ENCODE measurements around the gene SPDYE5.
"Not testable (repeated sequence)": the region's sequence is repeated elsewhere in the genome, so short reads cannot be mapped to it uniquely, and the experiment has no call there.

Gene SPDYE5, protein sequence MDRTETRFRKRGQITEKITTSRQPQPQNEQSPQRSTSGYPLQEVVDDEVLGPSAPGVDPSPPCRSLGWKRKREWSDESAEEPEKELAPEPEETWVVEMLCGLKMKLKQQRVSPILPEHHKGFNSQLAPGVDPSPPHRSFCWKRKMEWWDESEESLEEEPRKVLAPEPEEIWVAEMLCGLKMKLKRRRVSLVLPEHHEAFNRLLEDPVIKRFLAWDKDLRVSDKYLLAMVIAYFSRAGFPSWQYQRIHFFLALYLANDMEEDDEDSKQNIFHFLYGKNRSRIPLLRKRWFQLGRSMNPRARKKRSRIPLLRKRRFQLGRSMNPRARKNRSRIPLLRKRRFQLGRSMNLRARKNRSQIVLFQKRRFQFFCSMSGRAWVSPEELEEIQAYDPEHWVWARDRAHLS

DNA sequence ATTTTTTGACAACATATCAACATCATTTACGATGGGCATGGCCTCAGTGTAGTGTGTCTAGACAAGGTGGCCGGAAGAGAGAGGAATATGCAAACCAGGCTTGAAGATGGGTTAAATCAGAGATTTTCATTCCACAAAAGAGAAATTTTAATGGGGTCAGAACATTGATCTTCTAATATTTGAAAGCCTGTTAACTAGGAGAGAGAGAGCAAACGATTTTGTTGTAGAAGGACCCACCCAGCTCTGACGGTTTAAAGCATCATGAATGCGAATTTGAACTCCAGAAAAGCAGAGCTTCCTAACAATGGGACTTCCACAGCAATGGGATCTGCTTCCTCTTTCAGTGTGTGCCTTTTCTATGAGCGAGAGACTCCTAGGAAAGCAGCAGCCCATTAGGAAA is at the start of gene SPDYE5:
SPDYE5 (plus strand) TSS at position 301 of the 400 bp plus-strand sequence. CDS start 1,728 bp downstream, outside the sequence.
- DNase-seq (ENCODE audit: low read depth): not testable (repeated sequence)

DNA sequence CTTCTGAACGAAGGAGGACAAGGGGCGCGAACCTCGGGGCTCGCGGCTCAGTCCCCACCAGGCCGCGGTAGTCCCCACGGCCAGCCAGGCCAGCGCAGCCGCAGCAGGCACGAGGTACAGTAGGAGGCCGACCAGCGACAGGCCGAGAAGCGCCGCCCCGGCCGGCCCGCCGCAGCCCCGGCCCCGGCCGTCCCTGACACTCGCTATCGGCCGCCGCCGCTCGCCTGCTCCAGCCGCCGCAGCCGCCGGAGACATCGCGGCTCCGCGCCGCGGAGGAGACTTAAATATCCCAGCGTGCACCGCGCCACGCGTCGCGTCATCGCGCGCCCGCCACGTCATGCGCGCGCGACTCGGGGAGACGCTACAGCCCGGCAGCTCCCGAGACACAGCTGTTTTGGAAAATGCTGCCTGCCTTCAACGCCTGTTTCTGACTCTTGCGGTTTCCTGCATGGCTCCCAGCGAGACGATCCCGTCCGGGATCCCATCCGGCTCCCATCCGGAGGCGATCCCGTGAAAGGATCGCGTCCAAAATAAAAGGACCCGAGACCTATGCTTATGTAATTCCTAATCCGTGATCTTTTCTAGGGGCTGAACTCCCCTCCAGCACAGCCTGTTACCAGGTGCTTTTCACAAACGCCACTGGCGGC is 49.5 kb upstream of the SPDYE5 start:
- DNase-seq (ENCODE audit: low read depth): not testable (repeated sequence)

DNA sequence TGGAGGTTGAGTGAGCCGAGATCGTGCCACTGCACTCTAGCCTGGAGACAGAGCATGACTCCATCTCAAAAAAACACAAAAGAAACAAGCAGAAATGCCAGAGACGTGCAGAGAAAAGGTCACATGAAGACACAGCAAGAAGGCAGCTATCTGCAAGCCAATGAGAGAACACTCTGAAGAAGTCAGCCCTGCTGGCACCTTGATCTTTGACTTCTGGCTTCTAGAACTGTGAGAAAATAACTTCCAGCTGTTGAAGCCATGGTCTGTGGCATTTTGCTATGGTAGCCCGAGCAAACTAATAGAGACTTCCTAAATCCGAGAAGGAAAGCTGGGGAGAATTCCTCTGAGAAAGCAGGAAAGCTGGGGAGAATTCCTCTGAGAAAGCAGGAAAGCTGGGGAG is 42.2 kb upstream of the SPDYE5 start:
- DNase-seq (ENCODE audit: low read depth): not testable (repeated sequence)

DNA sequence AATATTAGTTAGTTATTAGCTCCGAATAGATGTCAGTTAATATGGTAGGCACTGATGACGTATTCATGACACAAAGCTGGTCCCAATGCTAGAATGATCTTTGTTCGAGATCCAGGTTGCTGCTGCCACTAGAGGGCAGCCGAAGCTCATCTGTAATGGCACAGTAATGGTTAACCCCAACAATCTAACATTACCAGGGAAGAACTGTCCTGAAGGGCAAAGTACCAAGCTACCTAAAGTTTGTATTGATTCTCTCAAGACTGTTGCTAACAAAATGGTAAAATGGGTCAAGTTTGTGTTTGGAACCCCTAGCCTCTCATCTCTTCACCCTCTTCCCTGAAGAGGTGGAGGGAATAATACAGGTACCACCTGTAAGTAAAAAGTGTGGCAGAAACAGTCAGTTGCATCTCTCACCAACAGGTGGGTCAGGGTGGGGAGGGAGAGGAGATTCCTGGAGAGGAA is 39.6 kb upstream of the SPDYE5 start:
- not testable (repeated sequence) for DNase-seq (ENCODE audit: low read depth)

DNA sequence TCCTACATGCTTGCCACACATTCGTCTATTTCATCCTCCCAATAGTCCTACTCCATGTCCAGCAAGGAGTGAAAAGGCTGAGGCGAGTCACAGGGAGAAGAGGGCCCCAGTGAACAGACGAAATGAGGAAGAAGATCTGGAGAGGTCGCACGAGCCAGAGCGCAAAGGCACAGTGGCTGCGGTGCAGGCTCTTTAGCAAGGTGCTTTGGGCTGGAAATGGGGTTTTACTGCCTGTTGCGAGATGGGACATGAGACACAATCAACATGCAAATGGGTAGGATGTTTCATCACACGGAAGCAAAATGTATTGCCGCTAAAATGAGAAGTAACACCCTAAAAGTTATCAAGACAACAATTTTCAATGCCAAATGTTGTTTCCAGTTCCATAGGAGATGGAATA is 35.7 kb upstream of the SPDYE5 start:
- DNase-seq (ENCODE audit: low read depth): not testable (repeated sequence)

DNA sequence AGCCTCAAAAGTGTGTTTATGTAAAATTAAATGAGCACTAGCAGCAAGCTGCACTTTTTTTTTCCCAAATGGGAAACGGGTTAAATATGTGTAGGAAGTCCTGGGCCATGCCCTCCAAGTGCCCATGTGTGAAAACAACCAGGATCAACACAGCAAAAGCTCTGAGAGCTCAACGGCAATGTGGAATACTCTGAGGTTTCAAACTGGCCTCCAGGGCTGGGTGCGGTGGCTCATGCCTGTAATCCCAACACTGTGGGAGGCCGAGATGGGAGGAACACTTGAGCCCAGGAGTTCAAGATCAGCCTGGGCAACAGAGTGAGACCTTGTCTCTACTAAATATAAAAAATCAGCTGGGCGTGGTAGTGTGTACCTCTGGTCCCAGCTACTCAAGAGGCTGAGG is 34.1 kb upstream of the SPDYE5 start:
- DNase-seq (ENCODE audit: low read depth): not testable (repeated sequence)

DNA sequence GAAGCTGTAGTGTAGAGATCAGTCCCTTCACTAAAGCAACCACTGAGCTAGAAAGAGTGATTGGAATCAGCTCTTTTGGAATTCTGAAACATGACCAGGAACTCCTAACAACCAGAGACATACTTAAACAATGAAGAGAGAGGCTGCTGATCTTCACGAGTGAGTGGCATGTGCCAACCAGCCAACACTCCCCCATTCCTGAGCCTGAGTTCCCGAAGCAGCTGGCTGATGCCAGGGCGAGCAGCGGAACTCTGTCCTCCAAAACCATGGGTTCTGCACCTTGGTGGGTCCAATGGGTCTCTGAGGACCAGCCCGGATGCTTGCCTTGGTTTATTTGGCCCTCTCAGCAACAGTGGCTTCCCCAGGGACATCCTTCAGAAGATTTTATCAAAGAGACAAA is 31.6 kb upstream of the SPDYE5 start:
- not testable (repeated sequence) for DNase-seq (ENCODE audit: low read depth)

DNA sequence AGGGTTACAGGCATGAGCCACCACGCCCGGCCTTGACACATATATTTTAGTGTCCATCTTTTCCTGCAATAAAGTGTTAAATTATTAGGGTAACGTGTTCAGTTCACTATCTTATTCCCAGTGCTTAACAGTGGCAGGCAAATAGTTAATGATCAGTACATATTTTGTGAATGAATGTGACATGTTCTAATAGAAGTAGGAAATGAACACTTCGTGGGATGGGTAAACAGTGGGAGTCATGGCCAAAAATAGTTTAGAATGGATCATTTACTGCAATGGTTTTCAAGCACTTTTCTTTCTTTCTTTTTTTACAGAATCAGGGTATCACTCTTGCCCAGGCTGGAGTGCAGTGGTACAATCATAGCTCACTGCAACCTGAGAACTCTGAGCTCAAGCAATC is 22.0 kb upstream of the SPDYE5 start:
- not testable (repeated sequence) for DNase-seq (ENCODE audit: low read depth)

DNA sequence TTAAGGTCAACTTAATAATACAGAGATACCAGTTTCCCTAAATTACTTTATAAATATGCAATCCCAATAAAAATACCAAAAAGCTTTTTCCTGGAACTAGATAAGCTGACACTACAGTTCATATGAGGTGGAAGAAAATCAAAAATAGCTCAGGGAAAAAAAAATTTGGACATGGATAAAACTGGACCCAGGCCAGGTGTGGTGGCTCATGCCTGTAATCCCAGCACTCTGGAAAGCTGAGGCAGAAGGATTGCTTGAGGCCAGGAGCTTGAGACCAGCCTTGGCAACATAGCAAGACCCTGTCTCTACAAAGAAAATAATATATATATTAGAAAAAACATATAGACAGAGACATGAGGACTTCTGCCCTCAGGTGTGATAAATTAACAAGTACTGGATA is 14.7 kb upstream of the SPDYE5 start:
- DNase-seq (ENCODE audit: low read depth): not testable (repeated sequence)

DNA sequence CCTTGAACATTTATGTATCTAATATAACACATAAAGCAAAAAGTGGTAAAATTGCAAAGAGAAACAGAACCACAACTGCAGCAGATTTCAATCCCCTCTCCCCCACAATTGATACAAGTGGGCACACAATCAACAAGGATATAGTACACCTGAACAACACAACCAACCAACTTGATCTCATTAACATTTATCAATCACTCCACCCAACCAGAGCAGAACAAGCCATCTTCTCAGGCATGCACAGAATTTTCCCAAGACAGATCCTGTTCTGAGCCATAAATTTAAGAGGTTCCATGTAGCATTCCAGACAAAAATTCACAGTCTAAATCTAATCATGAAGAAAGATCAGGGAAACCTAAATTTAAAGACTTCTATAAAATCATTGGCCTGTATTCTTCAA is 11.8 kb upstream of the SPDYE5 start:
- not testable (repeated sequence) for DNase-seq (ENCODE audit: low read depth)

DNA sequence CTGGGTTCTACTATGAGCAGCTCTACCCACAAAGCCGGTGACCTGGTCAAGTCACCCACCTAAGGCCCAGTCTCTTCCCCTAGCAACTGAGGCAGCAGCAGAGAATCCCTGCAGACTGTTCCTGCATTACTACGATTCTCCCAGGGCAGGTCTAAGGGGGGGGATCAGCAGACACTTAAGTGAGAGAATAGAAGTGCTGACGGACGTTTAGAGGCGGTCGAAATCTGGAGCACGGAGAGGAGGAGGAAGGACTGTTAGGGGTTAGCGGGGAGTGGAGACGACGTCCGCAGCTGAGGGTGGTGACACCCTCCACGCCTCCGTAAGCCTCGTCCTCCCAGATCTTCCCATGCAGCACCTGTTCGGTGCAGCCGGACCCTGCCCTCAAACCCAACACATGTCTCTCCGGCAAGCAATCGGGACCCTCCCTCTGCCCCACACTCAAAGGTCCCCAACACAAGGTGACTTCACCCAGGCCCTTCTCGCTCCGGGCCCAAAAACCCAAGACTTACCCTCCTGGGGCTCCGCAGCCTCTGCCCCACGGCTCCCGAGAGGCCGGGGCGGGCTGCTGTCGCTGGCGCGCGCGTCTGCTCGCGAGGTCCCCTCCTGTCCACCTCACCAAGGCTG is 6.7 kb upstream of the SPDYE5 start:
- DNase-seq (ENCODE audit: low read depth): not testable (repeated sequence)

DNA sequence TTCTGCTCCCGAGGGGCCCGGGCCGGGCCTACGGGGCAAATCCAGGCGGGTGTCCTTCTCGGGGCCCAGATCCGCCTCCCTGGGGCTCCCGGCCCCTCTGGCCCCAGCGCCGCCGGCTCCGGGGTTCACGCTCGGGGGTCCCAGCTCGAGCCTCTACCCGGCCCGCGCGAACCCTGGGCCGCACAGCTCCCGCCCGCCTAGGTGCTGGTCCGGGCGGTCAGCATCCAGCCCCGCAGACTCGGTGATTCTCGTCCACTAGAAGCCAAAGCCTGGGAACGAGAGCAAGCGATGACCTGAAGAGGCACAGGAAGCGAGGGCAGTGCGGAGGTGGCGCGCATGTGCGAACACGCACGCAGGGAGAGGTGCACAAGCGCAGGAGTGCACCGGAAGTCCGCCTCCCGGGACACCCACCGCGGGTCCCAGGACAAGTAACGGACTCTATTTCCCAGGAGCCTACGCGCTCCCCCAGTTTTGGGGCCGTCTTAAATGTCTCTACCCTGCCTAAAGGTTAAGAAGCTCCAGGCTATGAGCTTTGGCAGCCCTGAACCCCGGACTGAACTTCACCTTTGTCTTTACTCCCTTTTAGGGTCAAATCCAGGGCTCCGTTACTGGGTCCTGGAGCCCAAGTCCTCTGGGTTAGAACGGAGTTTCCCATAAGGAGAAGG is 6.0 kb upstream of the SPDYE5 start, which contains the start of gene POM121C:
POM121C (minus strand) TSS at position 321 of the 665 bp plus-strand sequence. CDS start 44,803 bp downstream, outside the sequence.
- DNase-seq (ENCODE audit: low read depth): peak; percentile 91

DNA sequence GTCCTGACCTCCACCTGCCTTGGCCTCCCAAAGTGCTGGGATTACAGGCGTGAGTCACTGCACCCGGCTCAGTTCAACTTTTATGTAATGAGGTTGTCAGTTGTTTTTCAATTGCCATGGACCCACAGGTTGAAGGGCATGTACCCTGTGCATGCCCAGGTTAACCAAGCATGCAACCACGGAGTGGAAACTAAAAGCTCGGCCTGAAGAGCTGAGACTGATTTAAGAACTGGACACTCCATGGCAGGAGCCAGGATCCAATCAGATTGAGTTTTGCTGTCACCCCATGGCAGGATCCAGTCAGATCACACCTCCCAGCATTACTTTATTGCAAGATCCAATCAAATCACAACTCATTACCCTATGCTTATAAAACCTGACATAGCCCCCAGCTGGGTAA is 16.9 kb downstream of the SPDYE5 start:
- DNase-seq (ENCODE audit: low read depth): not testable (repeated sequence)

DNA sequence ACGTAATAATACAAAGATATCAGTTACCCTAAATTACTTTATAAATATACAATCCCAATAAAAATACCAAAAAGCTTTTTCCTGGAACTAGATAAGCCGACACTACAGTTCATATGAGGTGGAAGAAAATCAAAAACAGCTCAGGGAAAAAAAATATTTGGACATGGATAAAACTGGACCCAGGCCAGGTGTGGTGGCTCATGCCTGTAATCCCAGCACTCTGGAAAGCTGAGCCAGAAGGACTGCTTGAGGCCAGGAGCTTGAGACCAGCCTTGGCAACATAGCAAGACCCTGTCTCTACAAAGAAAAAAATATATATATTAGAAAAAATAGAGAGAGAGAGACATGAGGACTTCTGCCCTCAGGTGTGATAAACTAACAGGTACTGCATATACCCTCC is 26.7 kb downstream of the SPDYE5 start:
- DNase-seq (ENCODE audit: low read depth): not testable (repeated sequence)

DNA sequence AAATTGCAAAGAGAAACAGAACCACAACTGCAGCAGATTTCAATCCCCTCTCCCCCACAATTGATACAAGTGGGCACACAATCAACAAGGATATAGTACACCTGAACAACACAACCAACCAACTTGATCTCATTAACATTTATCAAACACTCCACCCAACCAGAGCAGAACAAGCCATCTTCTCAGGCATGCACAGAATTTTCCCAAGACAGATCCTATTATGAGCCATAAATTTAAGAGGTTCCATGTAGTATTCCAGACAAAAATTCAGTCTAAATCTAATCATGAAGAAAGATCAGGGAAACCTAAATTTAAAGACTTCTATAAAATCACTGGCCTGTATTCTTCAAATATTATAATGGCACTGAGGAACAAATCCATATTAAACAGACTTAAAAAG is 29.6 kb downstream of the SPDYE5 start:
- not testable (repeated sequence) for DNase-seq (ENCODE audit: low read depth)

DNA sequence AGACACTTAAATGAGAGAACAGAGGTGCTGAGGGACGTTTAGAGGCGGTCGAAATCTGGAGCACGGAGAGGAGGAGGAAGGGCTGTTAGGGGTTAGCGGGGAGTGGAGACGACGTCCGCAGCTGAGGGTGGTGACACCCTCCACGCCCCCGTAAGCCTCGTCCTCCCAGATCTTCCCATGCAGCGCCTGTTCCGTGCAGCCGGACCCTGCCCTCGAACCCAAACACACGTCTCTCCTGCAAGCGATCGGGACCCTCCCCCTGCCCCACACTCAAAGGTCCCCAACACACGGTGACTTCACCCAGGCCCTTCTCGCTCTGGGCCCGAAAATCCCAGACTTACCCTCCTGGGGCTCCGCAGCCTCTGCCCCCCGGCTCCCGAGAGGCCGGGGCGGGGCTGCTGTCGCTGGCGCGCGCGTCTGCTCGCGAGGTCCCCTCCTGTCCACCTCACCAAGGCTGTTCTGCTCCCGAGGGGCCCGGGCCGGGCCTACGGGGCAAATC is 35.2 kb downstream of the SPDYE5 start:
- DNase-seq (ENCODE audit: low read depth): not testable (repeated sequence)

DNA sequence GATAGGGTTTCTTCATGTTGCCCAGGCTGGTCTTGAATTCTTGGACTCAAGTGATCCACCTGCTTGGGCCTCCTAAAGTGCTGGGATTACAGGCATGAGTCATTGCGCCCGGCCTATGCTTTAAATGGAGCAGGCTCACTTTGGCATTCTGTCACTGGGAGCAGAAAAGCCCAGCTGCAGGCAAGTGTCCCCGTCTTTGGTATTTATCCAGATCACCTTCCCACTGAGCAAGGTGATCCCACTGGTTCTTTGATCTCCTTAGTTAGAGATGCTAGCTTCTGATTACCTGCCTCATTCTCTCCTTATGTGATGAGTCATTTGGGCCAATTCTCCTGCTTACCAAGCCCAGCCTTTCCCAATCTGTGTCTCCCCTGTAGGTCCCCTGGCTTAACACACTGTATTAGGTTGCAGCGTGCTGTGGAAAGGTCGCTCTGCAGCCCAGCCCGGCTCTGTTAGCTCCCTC is 39.3 kb downstream of the SPDYE5 start:
- DNase-seq (ENCODE audit: low read depth): no peak

DNA sequence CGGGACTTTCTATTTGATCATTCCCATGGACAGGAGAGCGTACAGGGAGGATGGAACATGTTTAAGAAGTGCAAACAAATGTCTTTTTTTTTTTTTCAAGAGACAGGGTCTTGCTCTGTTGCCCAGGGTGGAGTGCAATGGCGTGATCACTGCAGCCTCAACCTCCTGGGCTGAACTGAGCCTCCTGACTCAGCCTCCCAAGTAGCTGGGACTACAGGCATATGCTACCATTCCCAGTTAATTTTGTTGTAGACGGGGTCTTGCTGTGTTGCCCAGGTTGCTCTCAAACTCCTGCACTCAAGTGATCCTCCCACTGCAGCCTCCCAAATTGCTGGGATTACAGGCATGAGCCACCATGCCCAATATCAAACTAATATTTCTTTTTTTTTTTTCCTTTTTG is 40.5 kb downstream of the SPDYE5 start:
- no peak for DNase-seq (ENCODE audit: low read depth)

DNA sequence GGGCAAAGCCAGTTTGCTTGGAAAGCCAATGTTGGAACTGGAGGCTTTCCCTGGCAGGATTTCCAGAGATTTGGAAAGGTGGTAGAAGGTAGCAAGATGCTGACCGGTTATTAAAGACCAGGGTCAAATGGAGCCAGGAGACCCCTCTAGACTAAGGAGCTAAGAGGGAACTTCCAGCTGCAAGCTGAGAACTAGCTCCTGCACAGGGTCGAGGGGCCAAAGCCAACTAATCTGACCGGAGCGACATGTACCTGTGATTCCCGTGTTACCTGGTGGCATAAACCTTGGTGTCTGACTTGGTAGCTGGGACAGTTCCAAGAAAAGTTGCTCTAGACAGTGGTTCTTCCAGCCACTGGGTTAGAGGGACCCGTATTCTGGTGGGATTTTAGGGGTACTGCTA is 41.8 kb downstream of the SPDYE5 start:
- DNase-seq (ENCODE audit: low read depth): no peak

DNA sequence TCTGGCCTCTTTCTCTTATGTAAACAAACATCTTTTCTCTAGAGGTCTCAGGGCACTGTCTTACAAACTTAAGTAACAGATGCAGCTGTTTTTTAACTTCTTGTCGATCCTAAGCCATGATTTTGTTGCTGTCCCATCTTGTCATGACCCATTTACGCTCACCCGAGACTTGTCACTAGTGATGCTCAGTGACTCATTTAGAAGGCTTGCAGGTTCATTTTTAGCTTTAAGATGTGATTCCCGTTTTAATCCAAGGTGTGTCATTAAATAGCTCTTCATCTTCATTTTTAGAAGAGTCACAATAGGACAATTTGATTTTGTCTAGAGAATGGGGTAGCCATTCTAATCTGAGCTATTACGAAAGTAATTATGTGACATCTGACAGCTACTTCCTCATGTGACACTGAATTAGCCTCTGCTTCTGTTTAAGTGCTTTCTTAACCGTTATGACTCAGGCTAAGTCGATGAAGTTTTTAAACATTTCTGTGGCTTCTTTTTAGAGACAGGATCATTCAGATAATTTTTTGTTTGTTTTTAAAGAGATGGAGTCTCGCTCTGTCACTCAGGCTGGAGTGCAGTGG is 42.7 kb downstream of the SPDYE5 start:
- DNase-seq (ENCODE audit: low read depth): peak; percentile 62

DNA sequence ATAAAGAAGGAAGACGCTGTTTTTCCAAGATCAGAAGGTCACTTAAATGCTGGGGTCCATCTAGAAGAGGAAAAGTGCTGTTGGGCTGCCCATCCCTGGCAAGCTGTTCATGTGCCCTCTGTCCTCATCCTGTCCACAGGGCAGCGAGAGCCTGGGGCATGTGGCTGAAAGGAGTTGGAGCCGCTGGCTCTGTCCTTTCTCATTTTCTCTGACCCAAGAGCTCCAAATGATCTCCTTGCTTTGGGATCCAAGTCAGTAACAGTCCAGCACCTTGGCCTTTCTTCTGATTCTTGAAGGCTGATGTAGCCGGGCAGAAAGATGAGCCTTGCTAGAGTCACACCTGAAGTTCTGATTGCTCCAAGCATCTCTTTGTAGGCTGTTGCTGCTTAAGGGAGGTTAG is 44.4 kb downstream of the SPDYE5 start:
- DNase-seq (ENCODE audit: low read depth): no peak

All from fibroblast of gingiva (primary cell).